Measurements from ENCODE around the gene DCUN1D5.

Gene DCUN1D5

GRCh38 chr11:103055221-103055890 lies 36.6 kb downstream of the DCUN1D5 start:
- Histone ChIP-seq H3K36me3 (ENCODE audit: insufficient read depth, low read length) (peaks cover 3% of the 10 kb centered on the region; the same call in 1 of the 2 replicates), H2AFZ (ENCODE audit: low read length, unreplicated experiment) (no peak overlapping the region), H3K27me3 (ENCODE audit: insufficient read depth, low read length) (no peaks in the 10 kb centered on the region), H3K79me2 (ENCODE audit: control insufficient read depth, insufficient read depth, low read length, unreplicated experiment) (no peaks in the 10 kb centered on the region), H3K4me3 (ENCODE audit: low read depth, low read length) (no peak overlapping the region), H3K4me1 (ENCODE audit: control insufficient read depth, insufficient read depth, low read length, unreplicated experiment) (peaks cover 8% of the 10 kb centered on the region), H3K27ac (ENCODE audit: low read depth, low read length) (peak overlapping the region; percentile 18; the same call in 1 of the 2 replicates)

DNA sequence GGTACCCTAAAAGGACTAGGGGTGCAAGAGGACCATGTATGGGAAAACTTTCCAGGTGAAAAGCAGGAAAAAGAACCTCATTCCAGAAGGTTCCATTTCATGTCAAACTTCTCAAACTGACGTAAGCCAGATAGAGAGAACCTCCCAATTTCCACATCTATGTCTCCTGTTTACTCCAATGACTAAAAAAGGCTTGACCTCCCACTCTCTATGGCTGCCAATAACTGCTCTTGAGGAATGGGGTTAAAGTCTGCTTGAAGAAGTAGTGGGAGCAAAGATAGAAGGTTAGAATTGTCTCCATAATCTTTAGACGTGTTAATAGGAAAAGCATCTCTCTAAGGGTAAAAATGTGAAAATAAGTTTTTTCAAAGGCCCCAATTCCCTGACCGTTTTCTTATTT lies 38.0 kb downstream of the DCUN1D5 start:
- Histone ChIP-seq H3K36me3 (ENCODE audit: insufficient read depth, low read length) (no peaks in the 10 kb centered on the region), H2AFZ (ENCODE audit: low read length, unreplicated experiment) (no peak overlapping the region), H3K79me2 (ENCODE audit: control insufficient read depth, insufficient read depth, low read length, unreplicated experiment) (no peaks in the 10 kb centered on the region), H3K27ac (ENCODE audit: low read depth, low read length) (no peak overlapping the region), H3K4me3 (ENCODE audit: low read depth, low read length) (no peak overlapping the region), H3K4me1 (ENCODE audit: control insufficient read depth, insufficient read depth, low read length, unreplicated experiment) (peaks cover 8% of the 10 kb centered on the region), H3K27me3 (ENCODE audit: insufficient read depth, low read length) (no peaks in the 10 kb centered on the region)

DNA sequence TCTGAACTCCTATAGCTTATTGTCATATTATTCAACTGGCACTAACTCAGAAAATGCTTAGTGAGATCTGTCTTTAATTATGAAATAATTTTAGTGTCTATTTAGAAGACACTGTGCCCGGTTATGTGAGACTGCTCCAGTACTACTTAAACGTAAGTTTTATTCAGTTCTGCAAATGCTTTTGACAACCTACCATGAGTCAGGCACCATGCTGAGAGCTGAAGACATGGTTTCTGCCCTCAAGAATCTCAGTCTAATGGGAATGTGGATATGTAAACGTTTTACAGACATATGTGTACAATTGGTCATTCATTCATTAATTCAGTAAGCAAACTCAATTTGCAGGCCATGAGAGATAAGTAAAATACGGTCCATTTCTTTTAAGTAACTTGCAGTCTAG lies 40.0 kb downstream of the DCUN1D5 start:
- H3K36me3 ChIP-seq (ENCODE audit: insufficient read depth, low read length): no peaks in the 10 kb centered on the region
- H3K4me3 ChIP-seq (ENCODE audit: low read depth, low read length): no peak overlapping the region
- peaks cover 14% of the 10 kb centered on the region for H3K4me1 ChIP-seq (ENCODE audit: control insufficient read depth, insufficient read depth, low read length, unreplicated experiment)
- no peak overlapping the region for H3K27ac ChIP-seq (ENCODE audit: low read depth, low read length)
- no peaks in the 10 kb centered on the region for H3K79me2 ChIP-seq (ENCODE audit: control insufficient read depth, insufficient read depth, low read length, unreplicated experiment)
- H2AFZ ChIP-seq (ENCODE audit: low read length, unreplicated experiment): no peak overlapping the region
- no peaks in the 10 kb centered on the region for H3K27me3 ChIP-seq (ENCODE audit: insufficient read depth, low read length)

- H3K4me1 ChIP-seq (ENCODE audit: control insufficient read depth, insufficient read depth, low read length, unreplicated experiment): peaks cover 14% of the 10 kb centered on the region
- H2AFZ ChIP-seq (ENCODE audit: low read length, unreplicated experiment): no peak overlapping the region
- no peak overlapping the region for H3K4me3 ChIP-seq (ENCODE audit: low read depth, low read length)
Measured at GRCh38 chr11:103051151-103051801, 40.7 kb downstream of the DCUN1D5 start.

DNA sequence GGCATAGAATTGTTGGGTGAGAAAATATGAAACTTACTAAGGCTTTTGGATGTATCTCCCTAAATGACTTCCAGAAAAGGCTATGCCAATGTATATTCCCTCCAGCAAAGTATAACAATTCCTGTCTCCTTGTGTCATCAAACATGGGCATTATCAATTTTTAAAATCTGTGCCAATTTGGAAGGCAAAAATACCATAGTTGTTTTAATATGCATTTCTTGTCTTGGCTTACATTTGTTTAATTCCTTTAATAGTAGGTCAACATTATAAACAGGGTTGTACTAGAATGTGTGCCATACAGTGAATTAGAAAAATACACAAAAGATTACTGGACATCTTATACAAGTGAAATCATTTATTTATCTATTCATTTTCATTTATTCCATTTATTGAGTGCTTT lies 41.6 kb downstream of the DCUN1D5 start:
- Histone ChIP-seq H3K27ac (ENCODE audit: low read depth, low read length) (no peak overlapping the region), H2AFZ (ENCODE audit: low read length, unreplicated experiment) (no peak overlapping the region), H3K79me2 (ENCODE audit: control insufficient read depth, insufficient read depth, low read length, unreplicated experiment) (no peaks in the 10 kb centered on the region), H3K27me3 (ENCODE audit: insufficient read depth, low read length) (no peaks in the 10 kb centered on the region), H3K4me3 (ENCODE audit: low read depth, low read length) (no peak overlapping the region), H3K36me3 (ENCODE audit: insufficient read depth, low read length) (no peaks in the 10 kb centered on the region), H3K4me1 (ENCODE audit: control insufficient read depth, insufficient read depth, low read length, unreplicated experiment) (peaks cover 8% of the 10 kb centered on the region)

More at GRCh38 chr11:103051151-103051801, 40.7 kb downstream of the DCUN1D5 start:
- Histone ChIP-seq H3K79me2 (ENCODE audit: control insufficient read depth, insufficient read depth, low read length, unreplicated experiment) (no peaks in the 10 kb centered on the region), H3K27me3 (ENCODE audit: insufficient read depth, low read length) (no peaks in the 10 kb centered on the region), H3K36me3 (ENCODE audit: insufficient read depth, low read length) (no peaks in the 10 kb centered on the region), H3K27ac (ENCODE audit: low read depth, low read length) (no peak overlapping the region)

DNA sequence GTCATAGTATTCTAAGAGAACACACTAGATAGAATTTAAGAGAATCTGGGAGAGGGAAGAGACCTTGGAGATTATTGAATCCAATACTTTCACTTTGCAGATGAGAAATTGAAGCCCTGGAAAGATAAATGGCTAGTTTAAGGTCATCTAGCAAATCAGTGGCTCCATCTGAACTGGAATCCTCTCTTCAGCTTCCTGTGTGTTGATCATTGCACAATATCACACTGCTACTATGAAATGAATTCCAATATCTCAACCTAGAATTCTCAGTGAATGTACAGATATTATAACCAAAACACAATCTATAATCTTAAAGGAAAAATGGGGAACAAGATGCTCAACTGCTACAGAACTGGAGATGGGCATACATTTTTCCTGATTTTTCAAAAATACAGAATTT lies 44.1 kb downstream of the DCUN1D5 start:
- Histone ChIP-seq H3K27me3 (ENCODE audit: insufficient read depth, low read length) (no peaks in the 10 kb centered on the region), H3K4me1 (ENCODE audit: control insufficient read depth, insufficient read depth, low read length, unreplicated experiment) (peaks cover 6% of the 10 kb centered on the region), H3K36me3 (ENCODE audit: insufficient read depth, low read length) (no peaks in the 10 kb centered on the region), H3K27ac (ENCODE audit: low read depth, low read length) (no peak overlapping the region), H3K4me3 (ENCODE audit: low read depth, low read length) (no peak overlapping the region), H2AFZ (ENCODE audit: low read length, unreplicated experiment) (no peak overlapping the region), H3K79me2 (ENCODE audit: control insufficient read depth, insufficient read depth, low read length, unreplicated experiment) (no peaks in the 10 kb centered on the region)

DNA sequence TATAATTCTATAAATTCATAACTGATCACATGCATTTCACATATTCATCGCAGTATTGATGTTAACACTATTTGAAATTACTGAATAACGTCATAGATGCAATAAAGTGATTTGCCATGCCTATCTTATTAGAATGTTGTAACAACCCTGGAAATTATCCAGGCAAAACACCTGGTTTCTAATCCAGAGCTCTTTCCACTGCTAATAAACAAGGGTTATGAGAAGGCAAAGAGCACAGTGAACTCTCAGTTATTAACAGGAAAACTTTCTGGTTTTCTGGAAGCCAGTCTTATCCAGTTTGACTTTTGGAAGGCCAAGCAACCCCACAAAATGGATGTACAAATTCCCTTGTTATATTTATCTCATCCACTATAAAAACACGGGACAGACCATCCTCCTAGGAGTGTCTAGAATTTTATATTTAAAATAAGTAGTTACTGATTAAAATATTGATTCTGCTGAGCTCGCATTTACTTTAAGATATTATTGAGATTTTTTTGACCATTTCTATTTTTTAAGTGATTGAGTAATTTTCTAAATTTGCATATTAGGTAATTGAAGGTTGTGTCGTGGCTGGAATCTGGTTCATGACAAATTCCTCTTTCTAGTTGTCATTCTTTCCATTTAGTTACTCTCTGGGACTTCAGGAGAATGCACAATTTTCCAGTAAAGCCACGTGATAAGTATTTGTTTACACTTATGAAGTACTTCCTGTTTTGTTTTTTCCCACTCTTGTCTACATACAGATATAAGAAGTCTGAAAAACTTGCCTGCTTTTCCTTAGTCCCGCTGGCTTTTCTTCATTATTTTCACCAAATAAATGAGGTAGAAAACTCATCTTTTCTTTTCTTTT lies 47.9 kb downstream of the DCUN1D5 start:
- Histone ChIP-seq H3K79me2 (ENCODE audit: control insufficient read depth, insufficient read depth, low read length, unreplicated experiment) (no peaks in the 10 kb centered on the region), H3K27ac (ENCODE audit: low read depth, low read length) (no peak overlapping the region), H3K36me3 (ENCODE audit: insufficient read depth, low read length) (no peaks in the 10 kb centered on the region), H3K4me3 (ENCODE audit: low read depth, low read length) (no peak overlapping the region), H3K27me3 (ENCODE audit: insufficient read depth, low read length) (no peaks in the 10 kb centered on the region), H2AFZ (ENCODE audit: low read length, unreplicated experiment) (no peak overlapping the region), H3K4me1 (ENCODE audit: control insufficient read depth, insufficient read depth, low read length, unreplicated experiment) (peaks cover 6% of the 10 kb centered on the region)

GRCh38 chr11:103042161-103042560 lies 49.8 kb downstream of the DCUN1D5 start:
- no peak overlapping the region for H2AFZ ChIP-seq (ENCODE audit: low read length, unreplicated experiment)
- no peaks in the 10 kb centered on the region for H3K36me3 ChIP-seq (ENCODE audit: insufficient read depth, low read length)

GRCh38 chr11:103035791-103036434 lies 56.0 kb downstream of the DCUN1D5 start:
- no peaks in the 10 kb centered on the region for H3K79me2 ChIP-seq (ENCODE audit: control insufficient read depth, insufficient read depth, low read length, unreplicated experiment)
- peak overlapping the region; percentile 50 for H3K27ac ChIP-seq (ENCODE audit: low read depth, low read length)
- H2AFZ ChIP-seq (ENCODE audit: low read length, unreplicated experiment): peak overlapping the region; percentile 81
- H3K4me3 ChIP-seq (ENCODE audit: low read depth, low read length): no peak overlapping the region
- peaks cover 9% of the 10 kb centered on the region for H3K4me1 ChIP-seq (ENCODE audit: control insufficient read depth, insufficient read depth, low read length, unreplicated experiment)
- no peaks in the 10 kb centered on the region for H3K27me3 ChIP-seq (ENCODE audit: insufficient read depth, low read length)
- no peaks in the 10 kb centered on the region for H3K36me3 ChIP-seq (ENCODE audit: insufficient read depth, low read length)

More at GRCh38 chr11:103042161-103042560, 49.8 kb downstream of the DCUN1D5 start:
- no peak overlapping the region for H3K27ac ChIP-seq (ENCODE audit: low read depth, low read length)
- H3K27me3 ChIP-seq (ENCODE audit: insufficient read depth, low read length): no peaks in the 10 kb centered on the region
- no peak overlapping the region for H3K4me3 ChIP-seq (ENCODE audit: low read depth, low read length)
- H3K79me2 ChIP-seq (ENCODE audit: control insufficient read depth, insufficient read depth, low read length, unreplicated experiment): no peaks in the 10 kb centered on the region
- H3K4me1 ChIP-seq (ENCODE audit: control insufficient read depth, insufficient read depth, low read length, unreplicated experiment): no peaks in the 10 kb centered on the region

GRCh38 chr11:103035216-103035615 lies 56.7 kb downstream of the DCUN1D5 start:
- no peaks in the 10 kb centered on the region for H3K36me3 ChIP-seq (ENCODE audit: insufficient read depth, low read length)
- H2AFZ ChIP-seq (ENCODE audit: low read length, unreplicated experiment): no peak overlapping the region
- H3K27me3 ChIP-seq (ENCODE audit: insufficient read depth, low read length): no peaks in the 10 kb centered on the region
- H3K79me2 ChIP-seq (ENCODE audit: control insufficient read depth, insufficient read depth, low read length, unreplicated experiment): no peaks in the 10 kb centered on the region
- no peak overlapping the region for H3K27ac ChIP-seq (ENCODE audit: low read depth, low read length)
- H3K4me1 ChIP-seq (ENCODE audit: control insufficient read depth, insufficient read depth, low read length, unreplicated experiment): peaks cover 9% of the 10 kb centered on the region
- no peak overlapping the region for H3K4me3 ChIP-seq (ENCODE audit: low read depth, low read length)
